AG08395 (cell line): ENCODE results near the gene PLRG1.
"Not testable (repeated sequence)": the region's sequence is repeated elsewhere in the genome, so short reads cannot be mapped to it uniquely, and the experiment has no call there.

Source experiments
- DNase-seq: peaks from one replicate; pipeline ENCODE4 v3.0.0; 2012; ENCODE audit warnings: mixed read lengths, low spot score

Gene PLRG1

GRCh38 chr4:154549894-154550790 lies at the start of gene PLRG1:
PLRG1 (minus strand) TSS chr4:154550400; CDS start chr4:154550308, 92 bp downstream.
- peak; percentile 99 for DNase-seq

DNA sequence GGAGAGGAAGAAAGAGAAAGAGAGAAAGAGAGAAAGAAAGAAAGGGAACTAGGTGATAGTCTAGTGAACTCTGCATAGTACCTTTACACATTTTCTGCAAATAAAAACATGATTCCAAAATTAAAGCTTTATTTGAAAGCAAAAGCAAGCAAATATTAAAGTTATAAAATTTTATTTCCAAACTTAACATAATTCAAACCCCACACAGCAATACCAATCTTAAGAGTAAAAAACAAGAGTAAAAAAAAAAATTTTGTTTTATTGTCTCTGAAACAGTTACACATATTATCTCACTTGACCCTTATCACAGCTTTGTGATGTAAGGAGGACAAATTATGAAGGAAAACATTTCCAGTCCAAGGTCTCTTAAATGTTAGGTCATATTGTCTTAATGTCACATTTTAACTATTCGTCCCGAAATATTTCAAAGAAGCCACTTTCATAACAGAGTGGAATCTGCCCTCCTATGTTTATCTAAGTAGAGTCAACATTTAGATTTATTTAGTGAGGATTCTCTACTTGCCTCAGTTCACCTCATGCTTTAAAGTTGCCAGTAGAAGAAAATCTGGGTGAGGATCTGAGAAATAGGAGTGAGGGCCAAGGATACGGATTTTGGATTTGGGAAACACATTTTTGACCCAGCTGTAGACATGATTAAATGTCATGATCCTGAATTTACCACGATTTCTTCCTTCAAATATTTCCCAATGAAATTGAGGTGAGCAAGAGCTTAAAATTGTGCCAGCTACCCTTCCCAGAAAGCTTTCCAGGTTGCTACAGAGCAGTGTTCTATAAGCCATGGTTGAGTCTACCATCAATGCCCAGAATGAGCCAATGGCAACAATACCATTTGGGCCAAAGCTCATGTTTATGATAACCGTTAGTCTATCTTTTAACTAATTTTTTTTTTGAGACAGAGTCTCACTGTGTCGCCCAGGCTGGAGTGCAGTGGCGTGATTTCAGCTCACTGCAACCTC lies 47.9 kb upstream of the PLRG1 start:
- DNase-seq: no peak

DNA sequence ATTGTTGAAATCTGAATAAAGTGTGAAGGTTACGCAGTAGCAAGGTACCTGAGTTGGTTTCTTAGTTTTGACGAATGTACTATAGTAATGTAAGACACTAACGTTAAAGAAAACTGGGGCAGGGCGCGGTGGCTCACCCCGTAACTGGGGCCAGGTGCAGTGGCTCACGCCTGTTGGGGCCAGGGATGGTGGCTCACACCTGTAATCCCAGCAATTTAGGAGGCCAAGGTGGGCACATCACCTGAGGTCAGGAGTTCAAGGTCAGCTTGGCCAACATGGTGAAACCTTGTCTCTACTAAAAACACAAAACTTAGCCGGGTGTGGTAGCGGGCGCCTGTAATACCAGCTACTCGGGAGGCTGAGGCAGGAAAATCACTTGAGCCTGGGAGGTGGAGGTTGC lies 47.1 kb upstream of the PLRG1 start:
- DNase-seq: not testable (repeated sequence)

GRCh38 chr4:154595807-154596206 lies 45.6 kb upstream of the PLRG1 start:
- no peak for DNase-seq

DNA sequence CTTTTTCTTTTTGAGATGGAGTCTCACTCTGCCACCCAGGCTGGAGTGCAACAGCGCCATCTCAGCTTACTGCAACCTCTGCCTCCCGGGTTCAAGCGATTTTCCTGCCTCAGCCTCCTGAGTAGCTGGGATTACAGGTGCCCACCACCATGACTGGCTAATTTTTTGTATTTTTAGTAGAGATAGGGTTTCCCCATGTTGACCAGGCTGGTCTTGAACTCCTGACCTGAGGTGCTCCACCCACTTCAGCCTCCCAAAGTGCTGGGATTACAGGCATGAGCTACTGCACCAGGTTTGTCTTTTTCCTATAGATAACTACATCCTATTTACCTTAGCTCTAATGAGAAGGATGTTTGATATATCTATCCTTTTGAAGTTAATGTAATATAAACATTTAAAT lies 44.1 kb upstream of the PLRG1 start:
- not testable (repeated sequence) for DNase-seq

DNA sequence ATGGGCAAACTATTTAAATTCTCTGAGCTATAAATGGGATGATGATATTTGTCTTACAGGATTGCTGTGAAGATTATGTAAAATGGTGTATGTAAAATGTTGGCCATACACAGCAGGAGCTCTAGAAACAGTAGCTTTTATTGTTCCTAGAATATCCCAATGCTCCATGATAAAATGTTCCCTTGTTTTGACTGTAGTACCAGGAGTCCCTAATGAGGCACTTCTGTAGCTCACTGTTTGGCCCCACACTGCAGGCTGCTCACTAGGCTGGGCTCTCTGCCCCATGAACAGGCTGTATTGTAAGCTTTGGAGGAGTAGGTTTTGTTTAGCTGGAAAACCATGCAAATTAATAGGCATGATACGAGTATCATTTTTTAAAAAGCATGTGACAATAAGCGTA lies 43.7 kb upstream of the PLRG1 start:
- DNase-seq: no peak

- DNase-seq: no peak
These were observed 41.7 kb upstream of the PLRG1 start for GRCh38 chr4:154591890-154592289.

GRCh38 chr4:154590329-154591006 lies 40.3 kb upstream of the PLRG1 start, which contains the start of gene FGA:
FGA (minus strand) TSS chr4:154590742; CDS start chr4:154590687, 55 bp downstream.
- no peak for DNase-seq

- DNase-seq: no peak
These were observed 39.3 kb upstream of the PLRG1 start for GRCh38 chr4:154589296-154590197.

- no peak for DNase-seq
These were observed 38.0 kb upstream of the PLRG1 start for GRCh38 chr4:154588198-154588597.

DNA sequence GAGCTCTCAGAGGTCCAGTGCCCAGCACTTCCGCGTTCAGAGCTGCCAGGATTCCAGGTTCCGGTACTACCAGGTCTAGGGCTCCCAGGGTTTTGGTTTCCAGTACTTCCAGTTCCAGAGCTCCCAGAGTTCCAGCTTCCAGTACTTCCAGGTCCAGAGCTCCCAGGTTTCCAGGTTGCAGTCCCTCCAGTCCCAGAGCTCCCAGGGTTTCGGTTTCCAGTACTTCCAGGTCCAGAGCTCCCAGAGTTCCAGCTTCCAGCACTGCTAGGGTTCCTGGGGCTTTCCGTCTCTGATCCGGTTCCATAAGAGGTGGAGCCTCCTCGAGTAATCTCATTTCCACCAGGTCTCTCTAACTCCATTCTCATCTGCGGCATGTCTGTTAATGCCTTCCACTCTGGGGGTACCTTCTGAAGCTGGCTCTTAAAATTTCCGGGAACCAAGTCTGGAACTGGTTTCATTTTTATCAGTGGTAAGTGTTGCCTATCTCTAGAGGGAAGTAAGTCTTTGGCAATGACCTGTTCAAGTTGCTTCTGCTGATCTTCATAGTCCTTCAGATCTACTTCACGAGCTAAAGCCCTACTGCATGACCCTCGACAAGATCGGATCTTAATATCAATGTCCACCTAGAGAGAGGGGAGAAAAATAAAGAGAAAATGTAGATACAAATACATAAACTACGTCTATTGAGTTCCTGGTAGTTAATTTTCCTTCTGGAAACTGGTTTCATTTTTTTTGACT lies 36.3 kb upstream of the PLRG1 start:
- no peak for DNase-seq

DNA sequence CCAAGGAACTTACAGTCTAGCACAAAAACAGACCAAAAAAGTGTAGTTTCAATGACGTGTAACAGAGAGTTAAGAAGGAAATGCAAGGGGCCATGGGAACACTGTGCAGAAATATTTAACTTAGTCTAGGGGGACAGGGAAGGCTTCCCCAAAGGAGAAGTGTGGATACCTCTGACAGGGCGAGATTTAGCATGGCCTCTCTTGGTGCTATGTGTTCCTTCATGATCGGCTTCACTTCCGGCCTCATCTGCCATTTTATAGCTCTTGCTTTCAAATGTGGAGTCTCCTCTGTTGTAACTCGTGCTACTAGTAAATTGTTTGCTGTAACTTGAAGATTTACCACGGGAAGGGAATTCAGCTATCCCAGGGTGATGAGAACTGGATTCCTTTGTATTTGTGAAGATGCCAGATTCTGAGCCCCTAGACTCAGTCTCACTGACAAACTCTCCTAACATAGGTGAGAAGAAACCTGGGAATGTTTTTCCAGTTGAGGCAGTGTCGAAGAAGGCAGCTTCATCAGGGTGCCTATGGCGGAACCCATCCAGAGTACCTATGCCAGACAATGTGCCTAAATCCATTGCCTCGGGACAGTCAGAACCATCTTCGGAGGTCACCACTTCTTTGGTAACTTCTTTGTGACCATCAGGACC lies 35.3 kb upstream of the PLRG1 start:
- DNase-seq: no peak

GRCh38 chr4:154584259-154584658 lies 34.1 kb upstream of the PLRG1 start:
- DNase-seq: no peak

DNA sequence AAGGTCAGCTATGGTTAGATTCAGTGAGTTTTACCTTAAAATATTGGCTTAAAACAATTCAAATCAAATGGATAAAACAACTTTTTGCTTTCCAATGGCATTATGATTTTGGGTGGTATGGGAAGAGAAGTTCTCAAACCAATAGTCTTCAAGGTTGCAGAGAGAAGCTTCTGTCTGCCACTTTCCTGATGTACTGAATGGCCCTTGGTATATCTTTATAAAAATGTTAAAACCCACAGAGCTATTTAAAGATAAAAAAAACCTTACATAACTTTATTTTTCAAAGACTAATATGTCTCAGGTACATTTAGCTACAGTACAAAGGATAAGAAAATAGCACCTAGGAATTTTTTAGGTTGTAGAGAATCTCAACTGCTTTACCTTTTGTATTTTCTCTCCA lies 33.5 kb upstream of the PLRG1 start:
- DNase-seq: no peak

- DNase-seq: no peak
These were observed 33.0 kb upstream of the PLRG1 start for GRCh38 chr4:154583230-154583629.

DNA sequence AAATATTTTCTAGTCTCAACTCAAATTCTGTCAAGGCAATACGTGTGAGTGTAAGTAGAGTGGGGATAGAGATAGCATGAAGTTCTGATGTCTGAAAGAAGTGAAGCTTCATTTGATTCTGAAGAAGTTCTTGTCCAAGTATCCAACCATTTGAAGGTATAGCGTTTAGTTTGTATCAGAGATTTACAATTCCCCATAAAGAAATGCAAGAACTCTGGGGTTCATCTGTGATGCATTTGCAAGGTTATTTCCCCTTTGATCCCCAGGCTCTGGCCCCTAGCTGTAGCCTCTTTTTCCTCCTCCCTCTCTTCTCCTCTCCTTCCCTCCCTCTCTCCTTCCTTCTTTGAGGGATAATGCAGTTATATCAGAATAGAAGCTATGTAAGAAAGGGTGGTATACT lies 32.5 kb upstream of the PLRG1 start:
- no peak for DNase-seq

- no peak for DNase-seq
These were observed 29.7 kb upstream of the PLRG1 start for GRCh38 chr4:154579927-154580326.

DNA sequence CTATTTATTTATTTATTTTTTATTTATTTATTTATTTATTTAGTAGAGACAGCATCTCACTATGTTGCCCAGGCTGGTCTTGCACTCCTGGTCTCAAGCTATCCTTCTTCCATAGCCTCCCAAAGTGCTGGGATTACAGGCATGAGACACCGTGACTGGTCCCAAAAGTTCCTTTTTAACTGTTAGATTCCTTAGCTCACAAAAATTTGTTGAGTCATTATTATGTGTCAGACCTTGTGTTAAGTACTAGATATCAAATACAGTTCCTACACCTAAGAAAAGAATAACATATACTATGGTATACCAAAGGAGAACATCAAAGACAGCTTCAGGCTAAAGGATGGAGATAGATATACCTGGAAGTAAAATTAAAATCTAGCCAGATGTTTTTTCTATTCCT lies 28.7 kb upstream of the PLRG1 start:
- DNase-seq: no peak

DNA sequence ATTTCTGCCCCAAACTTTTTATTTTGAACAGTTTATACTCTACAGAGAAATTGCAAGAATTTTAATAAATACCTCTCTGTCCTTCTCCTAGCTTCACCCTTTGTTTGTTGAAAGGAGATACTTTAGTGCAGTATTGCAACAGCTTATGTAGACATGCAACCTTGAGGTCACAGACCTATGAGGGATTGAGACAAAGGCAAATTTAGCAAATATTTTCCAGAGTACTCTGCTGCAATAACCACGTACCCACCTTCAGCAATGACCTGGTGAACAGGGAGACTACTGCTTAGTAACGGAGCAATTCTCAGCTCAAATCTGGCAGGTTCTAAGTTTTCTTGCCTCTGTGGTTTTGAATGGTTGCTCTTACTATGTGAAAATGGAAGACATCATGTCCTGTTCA lies 27.1 kb upstream of the PLRG1 start:
- no peak for DNase-seq

DNA sequence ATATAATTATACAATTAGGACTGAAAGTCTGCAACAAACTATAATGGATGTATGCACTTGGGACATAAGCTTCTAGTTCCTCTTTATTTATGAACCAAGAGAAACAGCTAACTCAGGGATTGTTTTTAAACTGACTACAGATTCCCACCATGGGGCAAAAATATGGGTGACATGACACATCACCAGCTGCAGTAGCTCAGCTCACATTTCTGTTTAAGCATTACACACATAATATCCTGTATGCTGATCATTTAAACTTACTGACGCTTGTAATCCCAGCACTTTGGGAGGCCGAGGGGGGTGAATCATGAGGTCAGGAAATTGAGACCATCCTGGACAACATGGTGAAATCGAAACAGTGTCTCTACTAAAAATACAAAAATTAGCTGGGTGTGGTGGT lies 24.1 kb upstream of the PLRG1 start:
- no peak for DNase-seq
